ENCODE results near the gene GRID1. TPM values are rescaled to one million over a fixed set of nuclear protein-coding genes. Genes with fewer than 3 reads are reported as not detected.

Gene GRID1
- total and polyA plus RNA-seq, 5 donors = 0.06 to 1.8 (median 0.29) TPM

DNA sequence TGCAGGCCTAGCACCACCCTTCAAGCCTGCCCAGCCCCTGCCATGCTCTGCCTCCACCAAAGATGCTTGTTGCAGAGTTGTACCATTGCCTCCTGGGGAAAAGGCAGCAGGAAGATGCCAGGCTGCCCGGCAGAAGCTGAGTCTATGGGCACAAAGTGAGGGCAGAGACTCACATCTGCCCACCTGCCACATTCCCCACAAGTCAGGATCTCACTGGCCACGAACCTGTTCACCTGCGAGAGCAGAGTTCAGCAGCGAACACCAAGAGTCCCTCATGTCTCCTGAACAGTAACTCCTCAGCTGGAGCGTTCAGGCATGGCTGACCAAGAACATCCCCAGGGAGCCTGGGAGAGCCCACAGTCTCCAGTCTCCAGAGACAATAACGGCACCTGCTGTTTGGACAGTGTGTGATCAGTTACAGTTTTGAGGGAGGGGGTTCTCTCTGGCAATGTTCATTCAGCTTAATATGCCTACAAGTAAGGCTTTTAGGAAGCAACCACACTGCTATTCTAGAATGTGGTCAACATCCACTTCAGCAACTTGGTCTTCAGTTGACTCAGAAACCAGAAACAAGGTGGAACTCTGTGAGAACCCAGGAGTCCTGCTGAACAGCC, 78.5 kb downstream of the GRID1 start:
- no peak overlapping the region for H3K27ac ChIP-seq (ENCODE audit: low read length)
- ATAC-seq (no peak), DNase-seq (no peak)
- H3K4me1 ChIP-seq (ENCODE audit: control insufficient read depth, insufficient read depth, low read length) = no peaks in the 10 kb centered on the region
- intact Hi-C loops (cut with DNase I) = no loop called here
- 73% methylated on average over 6 of the region's 6 CpGs for WGBS
- no peak overlapping the region for H3K4me3 ChIP-seq (ENCODE audit: low read length)
- no peaks in the 10 kb centered on the region for H3K27me3 ChIP-seq (ENCODE audit: control insufficient read depth, insufficient read depth)
- no peaks in the 10 kb centered on the region for H3K9me3 ChIP-seq (ENCODE audit: control insufficient read depth, low read length)

DNA sequence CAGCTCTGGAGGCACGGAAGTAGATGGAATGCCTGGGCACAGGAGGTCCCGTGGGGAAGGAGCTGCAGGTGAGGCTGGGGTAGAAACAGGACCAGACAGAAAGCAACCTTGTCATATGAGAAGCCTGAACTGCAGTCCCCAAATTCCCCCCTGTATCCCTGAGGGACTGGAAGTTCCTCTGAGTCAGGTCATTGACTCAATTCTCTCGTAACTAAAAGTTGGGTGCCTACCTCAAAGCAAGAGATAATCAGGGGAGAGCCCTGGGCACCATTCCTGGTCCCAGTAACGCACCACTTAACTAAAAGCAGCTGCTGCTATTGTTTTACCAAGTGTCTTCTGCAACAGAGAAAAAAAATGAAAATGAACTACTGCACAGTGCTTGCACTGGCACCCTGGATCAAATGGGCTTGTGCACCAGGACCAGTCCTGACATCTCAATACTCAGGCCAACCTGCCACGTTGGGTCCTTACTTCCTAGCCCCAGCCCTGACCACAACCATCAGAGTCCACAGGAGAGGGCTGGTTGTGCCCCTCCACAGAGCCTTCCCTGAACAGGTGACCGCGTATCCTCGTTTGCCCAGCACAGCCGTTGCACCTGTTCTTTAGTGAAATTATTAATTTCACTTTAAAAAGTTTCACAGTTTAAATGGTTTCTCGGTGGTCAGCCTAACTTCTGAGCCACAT, 79.3 kb downstream of the GRID1 start:
- DNase-seq (no peak), ATAC-seq (no peak)
- Histone ChIP-seq H3K4me3 (ENCODE audit: low read length) (no peak overlapping the region), H3K27ac (ENCODE audit: low read length) (no peak overlapping the region), H3K27me3 (ENCODE audit: control insufficient read depth, insufficient read depth) (no peaks in the 10 kb centered on the region), H3K9me3 (ENCODE audit: control insufficient read depth, low read length) (no peaks in the 10 kb centered on the region), H3K4me1 (ENCODE audit: control insufficient read depth, insufficient read depth, low read length) (no peaks in the 10 kb centered on the region)
- intact Hi-C loops (cut with DNase I) = no loop called here
- WGBS = 81% methylated on average over 10 of the region's 10 CpGs

DNA sequence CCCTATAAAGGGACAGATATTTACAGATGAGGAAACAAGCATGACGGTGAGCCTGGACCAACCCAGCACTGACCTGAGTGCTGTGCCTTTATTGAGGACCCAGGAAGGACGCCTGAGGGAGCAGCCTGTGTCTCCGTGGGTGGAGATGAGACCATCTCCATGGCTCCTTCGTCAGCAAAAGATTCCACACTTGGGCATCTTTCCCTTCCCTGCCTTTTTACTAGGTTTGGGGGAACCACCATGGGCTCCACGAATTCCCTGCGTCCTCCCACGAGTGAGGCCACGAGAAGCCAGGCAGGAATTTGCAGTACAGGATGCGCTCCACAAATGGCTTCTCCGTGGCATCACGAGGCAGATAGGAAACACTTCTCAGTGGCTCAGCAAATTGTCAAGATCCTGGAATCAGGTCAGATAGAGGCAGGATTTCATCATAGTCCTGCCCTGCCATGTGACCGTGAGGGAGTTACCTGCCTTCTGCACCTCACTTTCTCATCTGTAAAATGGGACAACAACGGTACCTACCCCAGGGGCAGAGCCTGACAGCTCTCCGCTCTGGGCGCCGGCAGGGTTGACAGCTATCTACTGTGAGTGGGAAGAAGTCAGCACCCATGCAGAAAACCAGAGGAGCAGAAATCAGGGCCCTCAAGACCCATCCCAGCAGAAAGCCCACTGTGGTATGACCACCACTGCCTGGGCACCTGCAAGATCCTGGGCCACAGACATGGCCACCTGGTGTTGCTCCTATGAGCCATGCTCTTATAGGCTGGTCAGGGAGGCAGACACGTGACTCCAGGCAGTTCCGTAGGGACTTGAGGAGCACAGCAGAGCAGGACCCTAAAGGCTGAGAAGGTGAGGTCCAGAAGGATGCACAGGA, 80.1 kb downstream of the GRID1 start:
- Histone ChIP-seq H3K9me3 (ENCODE audit: control insufficient read depth, low read length) (no peaks in the 10 kb centered on the region), H3K27me3 (ENCODE audit: control insufficient read depth, insufficient read depth) (no peaks in the 10 kb centered on the region), H3K27ac (ENCODE audit: low read length) (no peak overlapping the region), H3K4me3 (ENCODE audit: low read length) (no peak overlapping the region), H3K4me1 (ENCODE audit: control insufficient read depth, insufficient read depth, low read length) (no peaks in the 10 kb centered on the region)
- WGBS = 87% methylated on average over 18 of the region's 18 CpGs
- DNase-seq (no peak), ATAC-seq (no peak)
- intact Hi-C loops (cut with DNase I) = no loop called here

DNA sequence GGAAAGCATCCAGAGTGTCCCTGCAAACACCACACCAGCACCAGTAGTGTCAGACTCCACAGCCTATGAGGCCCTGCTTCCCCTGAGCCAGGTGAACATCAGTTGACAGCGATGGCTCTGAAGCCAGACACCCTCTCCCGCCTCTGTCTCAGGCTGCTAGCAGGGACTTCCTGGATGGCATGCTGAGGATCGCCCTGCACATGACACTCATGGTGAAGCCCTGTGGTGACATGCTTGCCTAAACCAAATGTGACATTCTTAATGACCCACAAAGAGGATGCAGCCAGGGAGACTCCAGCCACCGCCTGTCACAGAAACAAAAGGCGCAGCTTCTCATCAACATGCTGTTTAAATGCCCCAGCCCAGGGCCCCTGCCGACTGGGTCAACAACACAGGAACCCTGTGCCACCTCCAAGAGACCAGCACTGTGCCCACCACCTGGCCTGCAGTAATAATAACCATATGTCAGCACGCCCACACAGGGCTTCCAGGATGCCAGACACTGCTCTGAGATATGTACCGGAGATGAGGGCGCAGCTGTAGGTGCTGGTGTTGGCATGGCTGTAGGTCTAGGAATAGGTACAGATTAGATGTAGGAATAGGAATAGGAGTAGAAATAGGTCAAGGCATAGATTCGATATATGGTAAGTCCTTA, 81.3 kb downstream of the GRID1 start:
- no peak overlapping the region for H3K27ac ChIP-seq (ENCODE audit: low read length)
- H3K4me3 ChIP-seq (ENCODE audit: low read length) = no peak overlapping the region
- H3K27me3 ChIP-seq (ENCODE audit: control insufficient read depth, insufficient read depth) = no peaks in the 10 kb centered on the region
- intact Hi-C loops (cut with DNase I) = no loop called here
- H3K4me1 ChIP-seq (ENCODE audit: control insufficient read depth, insufficient read depth, low read length) = no peaks in the 10 kb centered on the region
- no peaks in the 10 kb centered on the region for H3K9me3 ChIP-seq (ENCODE audit: control insufficient read depth, low read length)
- DNase-seq (no peak), ATAC-seq (no peak)
- 83% methylated on average over 10 of the region's 10 CpGs for WGBS

DNA sequence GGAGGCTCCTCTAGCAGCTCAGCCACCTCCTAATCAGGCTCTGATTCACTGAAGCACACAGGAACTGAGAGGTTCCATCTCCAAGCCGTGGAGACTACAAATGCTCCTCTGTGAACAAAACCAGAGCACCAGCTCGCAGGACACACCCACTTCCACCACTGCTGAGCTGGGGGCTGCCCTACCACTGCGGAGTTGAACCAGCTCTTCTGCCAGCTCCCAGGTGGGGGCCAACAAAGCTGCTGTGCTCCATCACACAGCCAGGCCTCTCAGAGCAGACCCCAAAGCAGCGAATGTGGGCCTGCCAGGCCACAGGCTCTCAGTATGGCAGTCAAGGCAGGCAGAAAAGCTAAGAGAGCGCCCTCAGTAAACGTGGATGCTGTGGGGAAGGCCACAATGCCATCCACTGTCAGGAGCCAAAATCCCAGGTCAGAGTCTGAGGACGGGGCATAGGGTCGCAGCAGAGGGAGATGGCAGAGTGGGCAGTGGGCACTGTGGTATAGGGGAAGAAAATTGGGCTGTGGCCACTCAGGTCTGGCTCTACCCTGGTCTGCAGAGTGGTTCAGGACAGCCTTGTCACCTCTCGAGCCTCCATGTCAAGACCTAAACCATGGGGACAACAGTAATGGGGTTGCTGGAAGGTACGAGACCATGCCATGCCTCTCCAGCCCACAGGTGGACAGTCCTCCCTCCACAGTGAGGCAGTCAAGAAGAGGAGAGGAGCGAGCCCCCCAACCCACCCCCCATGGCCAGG, 82.1 kb downstream of the GRID1 start:
- Histone ChIP-seq H3K9me3 (ENCODE audit: control insufficient read depth, low read length) (no peaks in the 10 kb centered on the region), H3K4me3 (ENCODE audit: low read length) (no peak overlapping the region), H3K27me3 (ENCODE audit: control insufficient read depth, insufficient read depth) (no peaks in the 10 kb centered on the region), H3K27ac (ENCODE audit: low read length) (no peak overlapping the region), H3K4me1 (ENCODE audit: control insufficient read depth, insufficient read depth, low read length) (no peaks in the 10 kb centered on the region)
- DNase-seq = no peak
- 71% methylated on average over 11 of the region's 11 CpGs for WGBS
- intact Hi-C loops (cut with DNase I) = no loop called here
- no peak for ATAC-seq

DNA sequence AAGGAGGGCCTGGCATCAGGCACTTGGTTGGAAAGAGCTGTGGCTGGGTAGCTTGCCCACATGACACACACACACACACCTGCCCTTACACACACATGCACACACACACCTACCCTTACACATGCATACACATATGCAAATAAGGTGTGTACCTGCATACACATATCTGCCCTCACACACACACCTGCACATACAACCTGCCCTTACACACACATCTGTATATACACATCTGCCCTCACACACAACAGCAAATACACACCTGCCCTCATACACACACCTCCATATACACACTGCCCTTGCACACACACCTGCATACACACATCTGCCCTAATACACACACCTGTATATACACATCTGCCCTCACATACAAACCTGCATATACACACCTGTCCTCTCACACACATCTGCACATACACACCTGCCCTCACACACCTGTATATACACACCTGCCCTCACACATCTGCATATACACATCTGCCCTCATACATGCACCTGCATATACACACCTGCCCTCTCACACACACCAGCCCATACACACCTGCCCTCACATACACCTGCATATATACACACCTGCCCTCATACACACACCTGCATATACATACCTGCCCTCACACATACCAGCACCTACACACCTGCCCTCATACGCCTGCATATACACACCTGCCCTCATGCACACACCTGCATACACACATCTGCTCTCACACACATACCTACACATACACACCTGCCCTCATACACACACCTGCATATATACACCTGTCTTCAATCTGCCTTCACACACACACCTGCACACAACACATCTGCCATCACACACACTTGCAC, 82.9 kb downstream of the GRID1 start:
- 75% methylated on average over 1 of the region's 1 CpG for WGBS
- DNase-seq (no peak), ATAC-seq (no peak)
- Histone ChIP-seq H3K4me1 (ENCODE audit: control insufficient read depth, insufficient read depth, low read length) (no peaks in the 10 kb centered on the region), H3K27ac (ENCODE audit: low read length) (no peak overlapping the region), H3K4me3 (ENCODE audit: low read length) (no peak overlapping the region), H3K9me3 (ENCODE audit: control insufficient read depth, low read length) (no peaks in the 10 kb centered on the region), H3K27me3 (ENCODE audit: control insufficient read depth, insufficient read depth) (no peaks in the 10 kb centered on the region)
- intact Hi-C loops (cut with DNase I) = no loop called here

DNA sequence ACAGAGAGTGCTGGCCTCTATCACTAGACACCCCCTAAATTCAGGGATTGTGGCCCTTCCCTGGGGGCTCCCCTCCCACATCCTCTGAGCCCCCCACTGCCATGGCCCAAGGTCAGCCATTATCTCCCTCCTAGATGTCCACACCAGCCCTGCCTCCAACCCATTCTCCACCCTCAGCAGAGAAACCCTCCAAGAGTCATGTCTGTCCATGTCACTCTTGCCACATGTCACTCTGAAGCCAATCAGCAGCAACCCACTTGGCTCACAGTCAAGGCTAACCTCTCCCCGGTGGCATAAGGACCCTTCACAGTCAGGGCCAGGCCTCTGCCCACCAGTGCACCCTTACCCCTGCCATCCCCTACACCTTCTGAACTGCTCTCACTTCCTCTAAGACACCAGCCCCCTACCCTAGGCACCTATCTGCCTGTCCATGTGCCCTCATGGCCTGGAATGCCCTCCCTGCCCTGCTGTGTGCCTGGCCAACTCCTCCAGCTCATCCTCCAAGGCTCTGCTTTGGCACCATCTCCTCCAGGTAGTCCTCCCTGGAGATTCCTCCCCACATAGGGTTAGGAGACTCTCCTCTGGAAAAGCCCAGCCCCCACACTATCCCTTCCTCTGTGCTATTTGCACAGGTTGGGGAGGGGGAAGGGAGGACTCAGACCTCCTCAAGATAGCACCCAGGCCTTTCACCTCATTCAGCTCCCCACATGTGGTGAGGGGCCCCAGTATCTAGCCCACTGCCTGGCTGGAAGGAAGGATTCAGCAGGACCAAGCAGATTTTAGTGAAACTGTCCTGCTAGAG, 83.7 kb downstream of the GRID1 start:
- no peak for DNase-seq
- 74% methylated on average over 1 of the region's 1 CpG for WGBS
- H3K27ac ChIP-seq (ENCODE audit: low read length) = no peak overlapping the region

DNA sequence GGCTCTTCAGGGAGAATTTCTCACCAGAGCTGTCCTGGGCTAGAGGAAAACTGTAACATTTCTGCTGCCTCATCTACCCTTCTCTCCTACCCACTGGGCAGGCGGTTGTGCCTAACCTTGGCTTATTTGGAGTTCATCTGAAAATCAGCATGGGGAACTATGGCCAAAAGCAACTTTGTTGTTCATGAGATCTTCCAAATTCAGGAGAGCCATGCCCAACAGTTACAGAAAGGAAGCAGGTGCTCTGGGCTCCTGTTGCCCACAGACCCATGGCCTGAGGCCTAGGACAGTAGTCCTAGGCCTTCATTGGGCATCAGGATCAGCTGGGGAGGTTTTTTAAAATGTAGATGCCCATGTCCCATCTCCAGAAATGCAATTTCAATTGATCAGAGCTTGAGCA, 85.2 kb downstream of the GRID1 start:
- Histone ChIP-seq H3K27me3 (ENCODE audit: control insufficient read depth, insufficient read depth) (no peaks in the 10 kb centered on the region), H3K27ac (ENCODE audit: low read length) (no peak overlapping the region), H3K4me3 (ENCODE audit: low read length) (no peak overlapping the region), H3K9me3 (ENCODE audit: control insufficient read depth, low read length) (no peaks in the 10 kb centered on the region), H3K4me1 (ENCODE audit: control insufficient read depth, insufficient read depth, low read length) (no peaks in the 10 kb centered on the region)
- DNase-seq (no peak), ATAC-seq (no peak)
- intact Hi-C loops (cut with DNase I) = no loop called here
- WGBS = 88% methylated on average over 1 of the region's 1 CpG

More for the DNA sequence above, 83.7 kb downstream of the GRID1 start:
- H3K4me1 ChIP-seq (ENCODE audit: control insufficient read depth, insufficient read depth, low read length) = no peaks in the 10 kb centered on the region
- no peaks in the 10 kb centered on the region for H3K27me3 ChIP-seq (ENCODE audit: control insufficient read depth, insufficient read depth)
- no peak overlapping the region for H3K4me3 ChIP-seq (ENCODE audit: low read length)
- intact Hi-C loops (cut with DNase I) = no loop called here
- H3K9me3 ChIP-seq (ENCODE audit: control insufficient read depth, low read length) = no peaks in the 10 kb centered on the region
- ATAC-seq = no peak

DNA sequence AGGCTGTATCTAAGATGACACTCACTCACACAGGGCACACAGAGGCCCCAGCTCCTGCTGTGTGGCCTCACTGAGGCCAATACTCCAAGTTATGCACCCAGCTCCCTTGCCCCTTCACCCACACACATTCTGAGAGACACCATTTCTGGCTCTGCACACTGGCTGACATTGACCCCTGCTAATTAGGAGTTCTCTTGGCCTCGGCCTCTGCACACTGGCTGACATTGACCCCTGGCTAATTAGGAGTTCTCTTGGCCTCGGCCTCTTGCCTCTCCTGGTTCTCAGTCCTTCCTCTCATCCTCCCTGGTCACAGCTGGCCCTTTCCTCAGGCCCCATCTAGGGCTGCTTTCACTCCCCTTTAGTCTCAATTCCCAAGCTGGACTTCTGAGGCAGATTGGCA, 97.3 kb downstream of the GRID1 start:
- no peak for DNase-seq
- no peaks in the 10 kb centered on the region for H3K9me3 ChIP-seq (ENCODE audit: control insufficient read depth, low read length)
- WGBS = 63% methylated on average over 2 of the region's 2 CpGs
- no peak overlapping the region for H3K4me3 ChIP-seq (ENCODE audit: low read length)
- H3K4me1 ChIP-seq (ENCODE audit: control insufficient read depth, insufficient read depth, low read length) = no peaks in the 10 kb centered on the region
- no peak for ATAC-seq
- no peak overlapping the region for H3K27ac ChIP-seq (ENCODE audit: low read length)
- H3K27me3 ChIP-seq (ENCODE audit: control insufficient read depth, insufficient read depth) = no peaks in the 10 kb centered on the region
- intact Hi-C loops (cut with DNase I) = no loop called here
